Adrenal gland (tissue), 12 donors: Measurements from ENCODE around the gene VIPR2. TPM values are rescaled to one million over a fixed set of nuclear protein-coding genes. Genes with fewer than 3 reads are reported as not detected.

Experiments
- DNase-seq, 7 donors: peaks; one replicate each; pipeline ENCODE4 v3.0.0-alpha.2; 2019 to 2020
- H3K27ac ChIP-seq, 5 donors: fragments of 200-600 bp; sonication (generic) in 4 of 5; 1 replicate in 3 of 5; 2 replicates in 2 of 5; pipeline versions ENCODE4 v1.5.1 to v1.8.0; 2016 to 2020; ENCODE audit warnings: mild to moderate bottlenecking in 1 of 5
- H3K27me3 ChIP-seq: fragments of 200-600 bp; 2 replicates; pipeline ENCODE4 v1.8.0; 2021
- H3K36me3 ChIP-seq, 2 donors: fragments of 200-600 bp; replicated peaks in 1 of 2; 1 replicate in 1 of 2; 2 replicates in 1 of 2; pipeline versions ENCODE4 v1.5.1 to v1.8.0; 2018 to 2022
- H3K4me1 ChIP-seq, 2 donors: fragments of 200-600 bp; replicated peaks in 1 of 2; 1 replicate in 1 of 2; 2 replicates in 1 of 2; pipeline versions ENCODE4 v1.5.1 to v1.8.0; 2018 to 2021
- H3K4me3 ChIP-seq, 4 donors: fragments of 200-600 bp; sonication (generic) in 3 of 4; one replicate each; pipeline ENCODE4 v1.5.1; 2016 to 2018
- H3K9me3 ChIP-seq, 3 donors: fragments of 200-600 bp; sonication (generic) in 1 of 3; replicated peaks in 1 of 3; 1 replicate in 2 of 3; 2 replicates in 1 of 3; pipeline versions ENCODE4 v1.5.1 to v1.8.0; 2016 to 2021
- POLR2A ChIP-seq, 2 donors: fragments of 450-650 bp; IDR thresholded peaks; one replicate each; pipeline ENCODE4 v1.6.1; 2017; ENCODE audit warnings: antibody characterized with exemption in 2 of 2, mild to moderate bottlenecking in 2 of 2, moderate library complexity in 1 of 2
- WGBS, 4 donors: extraction: QIAGEN DNeasy Blood & Tissue Kit in 2 of 4; methylation state at CpG; one replicate each; pipeline versions ENCODE4 v1.1.5 to v1.1.7; 2013 to 2017; 5-methylcytosine and 5-hydroxymethylcytosine counted together
- intact Hi-C, 2 donors: fragments of 100-400 bp; cut with DNase I; formaldehyde crosslinking; loops; one replicate each; pipeline versions ENCODE4 v1.14.1 to v1.15.0; 2022 to 2023
- polyA plus RNA-seq, 3 donors: library from polyadenylated mRNA; stranded (reverse); fragments of 200-250 nt in 2 of 3; fragments of 350-450 nt in 1 of 3; fragmentation: Illumina TruSeq in 1 of 3; extraction: RNeasy Lipid Tissue Mini Kit (QIAGEN cat#74804) in 1 of 3; gene quantifications; one replicate each; pipeline ENCODE4 v1.2.3, GENCODE V29; 2013 to 2014
- total RNA-seq, 9 donors: library from RNA; depleted of rRNA in 4 of 9; stranded (reverse); fragments of >200 nt in 4 of 9; fragments of 120-200 nt in 1 of 9; fragmentation: NEBNext Ultra II Directional in 1 of 9; extraction: Animal tissue kit (Norgen Biotek cat#: 25700) in 1 of 9; gene quantifications; one replicate each; pipeline versions ENCODE4 v1.1.0 to v1.2.4, GENCODE V29; 2013 to 2023
- TF ChIP-seq, protein P1 (sequence below), 6 experiments: fragments of 450-650 bp in 4 of 6; fragments of 200-600 bp in 2 of 6; sonication (generic) in 1 of 6; IDR thresholded peaks; 1 replicate in 5 of 6; 2 replicates in 1 of 6; pipeline versions ENCODE4 v1.5.1 to v1.8.0; 2016 to 2021; ENCODE audit warnings: antibody characterized with exemption in 6 of 6, mild to moderate bottlenecking in 2 of 6, moderate library complexity in 1 of 6
- donor health status: healthy with polysubstance abuse.
- donor health status: Bipolar disorder and iron deficiency.
- donor health status: DM: yes; HTN: yes; CAD: no.
- donor health status: DM: no; HTN: no; CAD: no.
- donor health status: DM: no; HTN: no; CAD: no.
- donor health status: DM: yes; HTN: yes; CAD: no.

The VIPR2 gene
- total and polyA plus RNA-seq, 12 donors = 0.06 to 3.8 (median 0.80) TPM

DNA sequence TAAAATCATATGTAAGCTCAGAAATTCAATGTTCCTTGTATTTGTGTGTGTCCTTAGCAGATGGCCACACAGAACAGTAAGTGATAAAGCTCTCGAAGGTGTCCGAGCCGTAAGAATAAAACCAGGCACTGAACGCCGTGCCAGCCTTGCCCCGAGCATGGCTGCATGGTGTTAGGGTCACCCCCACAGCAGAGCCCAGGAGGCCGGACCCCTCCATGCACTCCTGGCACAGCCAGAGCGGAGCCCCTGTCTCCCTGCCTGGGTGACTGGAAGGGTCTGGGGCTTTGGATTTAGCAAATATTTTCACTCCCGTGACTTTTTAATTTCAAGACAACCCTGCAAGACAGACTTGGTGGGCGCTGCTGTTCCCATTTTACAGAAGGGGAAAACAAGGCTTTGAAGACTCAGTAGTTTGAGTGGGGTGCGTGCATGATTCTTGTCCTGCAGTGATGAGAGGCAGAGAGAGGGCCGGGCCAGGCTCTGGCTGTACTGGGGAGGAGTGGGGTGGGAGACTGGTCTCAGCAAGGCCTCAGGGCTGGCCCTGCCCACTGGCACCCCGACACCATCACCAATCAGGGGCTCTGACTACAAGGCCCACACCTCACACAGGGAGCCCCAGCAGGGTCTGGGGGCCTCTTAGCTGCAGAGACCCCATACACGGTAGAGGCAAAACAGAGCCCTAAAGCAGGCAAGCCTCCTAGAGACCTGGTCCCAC, 39.4 kb downstream of the VIPR2 start:
- H3K4me1 ChIP-seq = no peaks in the 10 kb centered on the region

DNA sequence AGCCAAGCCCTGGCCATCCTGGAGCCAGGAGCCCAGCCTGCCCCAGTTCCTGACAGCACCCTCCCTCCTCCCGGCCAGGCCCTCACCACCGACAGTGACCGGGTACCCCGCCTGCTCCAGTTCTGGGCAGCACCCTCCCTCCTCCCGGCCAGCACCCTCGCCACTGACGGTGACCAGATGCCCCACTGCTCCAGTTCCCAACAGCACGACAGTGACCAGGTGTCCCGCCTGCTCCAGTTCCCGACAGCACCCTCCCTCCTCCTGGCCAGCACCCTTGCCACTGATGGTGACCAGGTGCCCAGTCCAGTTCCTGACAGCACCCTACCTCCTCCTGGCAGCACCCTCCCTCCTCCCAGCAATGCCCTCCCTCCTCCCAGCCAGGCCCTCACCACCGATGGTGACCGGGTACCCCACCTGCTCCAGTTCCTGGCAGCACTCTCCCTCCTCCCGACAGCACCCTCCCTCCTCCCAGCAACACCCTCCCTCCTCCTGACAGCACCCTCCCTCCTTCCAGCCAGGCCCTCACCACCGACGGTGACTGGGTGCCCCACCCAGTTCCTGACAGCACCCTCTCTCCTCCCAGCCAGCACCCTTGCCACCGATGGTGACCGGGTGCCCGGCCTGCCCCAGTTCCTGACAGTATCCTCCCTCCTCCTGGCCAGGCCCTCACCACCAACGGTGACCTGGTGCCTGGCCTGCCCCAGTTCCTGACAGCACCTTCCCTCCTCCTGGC, 40.3 kb downstream of the VIPR2 start:
- no peaks in the 10 kb centered on the region for H3K36me3 ChIP-seq
- no peaks in the 10 kb centered on the region for H3K4me1 ChIP-seq
- peak in 1 of 7 donors; percentile 69 for DNase-seq
- H3K27me3 ChIP-seq = no peaks in the 10 kb centered on the region
- no peak overlapping the region for H3K4me3 ChIP-seq
- intact Hi-C loops = no loop called here
- no peaks in the 10 kb centered on the region for H3K9me3 ChIP-seq
- WGBS, 4 donors = 72 to 86% (median 81%) methylated on average over 15 to 19 of the region's 19 CpGs
- TF ChIP-seq, protein P1, sequence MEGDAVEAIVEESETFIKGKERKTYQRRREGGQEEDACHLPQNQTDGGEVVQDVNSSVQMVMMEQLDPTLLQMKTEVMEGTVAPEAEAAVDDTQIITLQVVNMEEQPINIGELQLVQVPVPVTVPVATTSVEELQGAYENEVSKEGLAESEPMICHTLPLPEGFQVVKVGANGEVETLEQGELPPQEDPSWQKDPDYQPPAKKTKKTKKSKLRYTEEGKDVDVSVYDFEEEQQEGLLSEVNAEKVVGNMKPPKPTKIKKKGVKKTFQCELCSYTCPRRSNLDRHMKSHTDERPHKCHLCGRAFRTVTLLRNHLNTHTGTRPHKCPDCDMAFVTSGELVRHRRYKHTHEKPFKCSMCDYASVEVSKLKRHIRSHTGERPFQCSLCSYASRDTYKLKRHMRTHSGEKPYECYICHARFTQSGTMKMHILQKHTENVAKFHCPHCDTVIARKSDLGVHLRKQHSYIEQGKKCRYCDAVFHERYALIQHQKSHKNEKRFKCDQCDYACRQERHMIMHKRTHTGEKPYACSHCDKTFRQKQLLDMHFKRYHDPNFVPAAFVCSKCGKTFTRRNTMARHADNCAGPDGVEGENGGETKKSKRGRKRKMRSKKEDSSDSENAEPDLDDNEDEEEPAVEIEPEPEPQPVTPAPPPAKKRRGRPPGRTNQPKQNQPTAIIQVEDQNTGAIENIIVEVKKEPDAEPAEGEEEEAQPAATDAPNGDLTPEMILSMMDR (IDR thresholded peaks at IDR 0.05) = no peak
- TF ChIP-seq POLR2A (IDR thresholded peaks at IDR 0.05) = no peak
- H3K27ac ChIP-seq = no peak overlapping the region

More for the DNA sequence above, 39.4 kb downstream of the VIPR2 start:
- WGBS, 4 donors = 81 to 94% (median 87%) methylated on average over 13 to 14 of the region's 14 CpGs
- peaks cover 1% of the 10 kb centered on the region for H3K27me3 ChIP-seq
- no peak overlapping the region for H3K4me3 ChIP-seq
- TF ChIP-seq, protein P1 (IDR thresholded peaks at IDR 0.05) = no peak
- TF ChIP-seq POLR2A (IDR thresholded peaks at IDR 0.05) = no peak
- H3K27ac ChIP-seq = no peak overlapping the region
- intact Hi-C loops = no loop called here
- no peaks in the 10 kb centered on the region for H3K36me3 ChIP-seq
- no peak for DNase-seq
- H3K9me3 ChIP-seq = no peaks in the 10 kb centered on the region

DNA sequence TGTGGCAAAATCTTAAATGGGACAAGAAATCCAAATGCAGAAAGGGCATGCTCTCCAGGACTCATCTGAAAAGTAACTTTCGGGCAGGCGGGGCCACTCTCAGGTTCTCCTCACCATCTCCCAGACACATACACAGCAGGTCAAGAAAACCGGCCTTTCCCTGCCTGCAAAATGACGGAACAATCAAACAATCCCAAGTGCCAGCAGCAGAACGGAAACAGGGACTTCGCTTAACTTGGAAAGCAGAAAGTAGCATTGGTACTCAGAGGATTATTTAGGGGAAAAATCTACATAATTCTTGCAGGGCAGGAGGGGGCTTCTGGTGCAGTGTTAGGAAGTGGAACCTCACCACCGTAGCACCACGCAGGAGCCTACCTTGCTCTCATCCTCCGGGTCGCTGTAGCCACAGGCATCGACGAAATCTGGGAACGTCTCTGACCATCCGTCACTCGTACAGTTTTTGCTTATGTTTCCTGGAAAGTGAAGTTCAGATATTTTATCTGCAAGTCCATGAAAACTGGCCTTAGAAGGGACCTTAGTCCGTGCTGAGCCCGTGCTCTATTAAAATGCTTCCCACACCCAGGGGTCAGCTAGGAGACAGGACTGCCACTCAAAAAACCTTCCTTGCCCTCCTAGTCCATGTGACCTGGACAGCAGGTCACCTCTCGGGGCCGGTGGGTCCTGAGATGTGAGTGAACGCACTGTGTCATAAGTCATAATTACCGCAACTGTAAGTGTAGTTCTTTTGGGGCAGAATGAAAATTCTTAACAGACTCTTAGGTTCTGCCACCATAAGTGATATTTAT, 41.1 kb downstream of the VIPR2 start:
- Histone ChIP-seq H3K27ac (no peak overlapping the region), H3K4me1 (no peaks in the 10 kb centered on the region), H3K9me3 (no peaks in the 10 kb centered on the region), H3K27me3 (no peaks in the 10 kb centered on the region), H3K4me3 (no peak overlapping the region), H3K36me3 (no peaks in the 10 kb centered on the region)
- intact Hi-C loops = no loop called here
- TF ChIP-seq, protein P1 (IDR thresholded peaks at IDR 0.05) = no peak
- no peak for TF ChIP-seq POLR2A (IDR thresholded peaks at IDR 0.05)
- no peak for DNase-seq
- 76 to 86% (median 82%) methylated on average over 19 to 21 of the region's 21 CpGs for WGBS, 4 donors
